Stimulated activated naive CD8-positive, alpha-beta T cell treated with anti-CD3 and anti-CD28 coated beads, Interleukin-15, amount 100 ng/mL, for 72 hours (primary cell): Measurements from ENCODE around the gene TMTC1.
"Not testable (repeated sequence)": the region's sequence is repeated elsewhere in the genome, so short reads cannot be mapped to it uniquely, and the experiment has no call there.

ENCODE experiments used
- ATAC-seq: fragments of 150-1000 bp; cut with Tn5 transposase; 2 replicates; pipeline ENCODE4 v1.10.0; 2021; ENCODE audit warnings: mild to moderate bottlenecking, moderate library complexity
- DNase-seq, 2 donors: peaks; one replicate each; pipeline ENCODE4 v3.0.0; 2021 to 2022
- H3K27ac Mint-ChIP-seq, 2 donors: one replicate each; pipeline ENCODE4 v1.8.0; 2022; ENCODE audit warnings: mild to moderate bottlenecking in 2 of 2, mixed read lengths in 2 of 2, moderate library complexity in 2 of 2
- H3K27me3 Mint-ChIP-seq: one replicate; pipeline ENCODE4 v1.8.0; 2022; ENCODE audit warnings: mixed read lengths
- H3K4me1 Mint-ChIP-seq: one replicate; pipeline ENCODE4 v1.8.0; 2022; ENCODE audit warnings: mild to moderate bottlenecking, mixed read lengths
- H3K4me3 Mint-ChIP-seq, 2 donors: one replicate each; pipeline ENCODE4 v1.8.0; 2022; ENCODE audit warnings: mild to moderate bottlenecking in 2 of 2, mixed read lengths in 2 of 2, moderate library complexity in 1 of 2
- H3K9me3 Mint-ChIP-seq, 2 donors: one replicate each; pipeline ENCODE4 v1.8.0; 2022; ENCODE audit warnings: mixed read lengths in 2 of 2

Gene TMTC1

DNA sequence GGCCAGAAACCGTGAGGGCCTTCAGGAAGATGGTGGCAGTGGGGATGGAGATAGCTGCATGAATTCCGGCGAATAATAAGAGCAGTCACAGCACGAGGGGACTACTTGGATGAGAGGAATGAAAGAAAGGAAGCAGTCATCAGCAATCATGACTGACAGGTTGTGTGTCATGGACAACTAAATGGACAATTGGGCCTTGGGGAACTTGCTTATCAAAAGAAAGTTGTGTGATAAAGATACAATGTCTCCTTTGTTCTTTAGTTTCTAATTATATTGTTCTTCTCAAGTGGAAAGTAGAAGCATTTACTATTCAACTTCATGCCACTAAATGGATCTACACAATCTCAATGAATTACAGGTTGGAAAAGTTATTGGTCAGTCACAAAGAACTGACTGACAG lies 130.5 kb downstream of the TMTC1 start:
- DNase-seq (no peak), ATAC-seq (no peak)
- no peaks in the 10 kb centered on the region for H3K4me1 Mint-ChIP-seq
- no peaks in the 10 kb centered on the region for H3K27me3 Mint-ChIP-seq
- H3K27ac Mint-ChIP-seq, result no peak overlapping the region
- H3K4me3 Mint-ChIP-seq, result no peak overlapping the region
- H3K9me3 Mint-ChIP-seq, result peaks cover 0 to 5% of the 10 kb centered on the region in 2 donors

GRCh38 chr12:29650371-29650770 lies 133.4 kb downstream of the TMTC1 start:
- peaks cover 0 to 5% of the 10 kb centered on the region in 2 donors for H3K9me3 Mint-ChIP-seq
- no peaks in the 10 kb centered on the region for H3K27me3 Mint-ChIP-seq
- no peak overlapping the region for H3K4me3 Mint-ChIP-seq

DNA sequence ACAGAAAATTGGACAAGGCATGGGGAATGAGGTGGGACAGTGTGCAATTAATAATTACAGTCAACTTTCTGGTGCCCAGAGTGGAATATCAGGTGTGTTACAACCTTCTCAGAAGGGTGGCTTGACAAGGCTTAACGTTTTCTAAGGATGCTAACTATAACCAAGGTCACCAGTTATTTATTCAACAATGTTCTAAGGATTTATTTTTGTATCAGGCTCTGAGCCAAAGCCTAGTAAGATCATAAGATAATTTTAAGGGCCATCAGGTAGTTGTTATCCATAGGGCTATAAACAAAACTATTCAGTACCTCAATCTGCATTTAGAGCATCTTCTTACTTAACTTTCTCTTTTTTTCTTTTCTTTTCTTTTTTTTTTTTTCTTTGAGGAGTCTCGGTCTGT lies 134.0 kb downstream of the TMTC1 start:
- no peak for DNase-seq
- no peaks in the 10 kb centered on the region for H3K27me3 Mint-ChIP-seq
- no peak overlapping the region for H3K4me3 Mint-ChIP-seq
- H3K9me3 Mint-ChIP-seq, result peaks cover 0 to 5% of the 10 kb centered on the region in 2 donors
- no peak for ATAC-seq
- no peak overlapping the region for H3K27ac Mint-ChIP-seq
- H3K4me1 Mint-ChIP-seq, result no peaks in the 10 kb centered on the region

More at GRCh38 chr12:29650371-29650770, 133.4 kb downstream of the TMTC1 start:
- DNase-seq (no peak), ATAC-seq (no peak)
- H3K27ac Mint-ChIP-seq, result no peak overlapping the region
- H3K4me1 Mint-ChIP-seq, result no peaks in the 10 kb centered on the region

DNA sequence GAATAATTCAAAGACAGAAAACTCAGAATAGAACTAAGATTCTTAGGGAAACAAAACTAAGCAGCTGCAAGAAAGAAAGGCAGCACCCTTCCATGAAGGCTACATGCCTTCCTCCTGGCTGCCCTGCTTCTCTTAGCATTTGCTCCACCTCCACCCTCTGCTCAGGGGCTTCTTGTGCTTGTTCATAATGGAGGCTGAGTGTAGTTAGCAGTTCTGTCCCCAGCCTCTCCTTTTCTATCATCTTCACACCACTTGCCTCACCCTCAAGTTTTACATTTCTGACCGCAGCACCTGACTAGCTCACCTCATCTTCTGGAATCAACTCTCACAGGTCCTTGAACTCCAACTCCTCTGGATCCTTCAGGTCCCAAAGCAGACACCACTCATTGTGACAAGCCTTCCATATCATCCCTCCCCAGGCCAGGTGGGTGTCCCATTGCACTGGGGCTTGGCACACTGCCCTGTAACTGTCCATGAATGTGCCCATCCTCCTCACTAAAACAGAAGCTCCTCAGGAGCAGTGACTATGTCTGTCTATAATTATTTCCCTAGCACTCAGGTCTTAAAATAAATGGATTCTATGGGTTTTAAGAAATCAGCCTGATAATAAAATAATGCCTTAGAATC lies 139.1 kb downstream of the TMTC1 start:
- Mint-ChIP-seq H3K9me3 (no peaks in the 10 kb centered on the region), H3K27me3 (peaks cover 8% of the 10 kb centered on the region), H3K4me3 (no peak overlapping the region), H3K4me1 (no peaks in the 10 kb centered on the region), H3K27ac (no peak overlapping the region)
- peak; percentile 37 for ATAC-seq
- DNase-seq, result no peak

- H3K9me3 Mint-ChIP-seq, result no peaks in the 10 kb centered on the region
- no peak for DNase-seq
- no peaks in the 10 kb centered on the region for H3K4me1 Mint-ChIP-seq
Observed at GRCh38 chr12:29640589-29641345, 143.0 kb downstream of the TMTC1 start.

GRCh38 chr12:29639893-29640495 lies 143.7 kb downstream of the TMTC1 start:
- Mint-ChIP-seq H3K27me3 (peaks cover 15% of the 10 kb centered on the region), H3K4me1 (no peaks in the 10 kb centered on the region), H3K4me3 (no peak overlapping the region), H3K27ac (no peak overlapping the region), H3K9me3 (no peaks in the 10 kb centered on the region)
- no peak for ATAC-seq
- no peak for DNase-seq

More at GRCh38 chr12:29640589-29641345, 143.0 kb downstream of the TMTC1 start:
- H3K27ac Mint-ChIP-seq, result no peak overlapping the region
- no peak for ATAC-seq
- H3K27me3 Mint-ChIP-seq, result peaks cover 15% of the 10 kb centered on the region
- H3K4me3 Mint-ChIP-seq, result no peak overlapping the region

- no peak for ATAC-seq
- Mint-ChIP-seq H3K9me3 (no peaks in the 10 kb centered on the region), H3K27ac (no peak overlapping the region), H3K4me1 (no peaks in the 10 kb centered on the region), H3K4me3 (no peak overlapping the region), H3K27me3 (peaks cover 15% of the 10 kb centered on the region)
- no peak for DNase-seq
Observed at GRCh38 chr12:29638528-29638927, 145.2 kb downstream of the TMTC1 start.

GRCh38 chr12:29634057-29634456 lies 149.7 kb downstream of the TMTC1 start:
- no peak overlapping the region for H3K4me3 Mint-ChIP-seq
- no peaks in the 10 kb centered on the region for H3K4me1 Mint-ChIP-seq
- DNase-seq, result no peak
- no peak for ATAC-seq
- peaks cover 6% of the 10 kb centered on the region for H3K27me3 Mint-ChIP-seq
- no peak overlapping the region for H3K27ac Mint-ChIP-seq
- H3K9me3 Mint-ChIP-seq, result no peaks in the 10 kb centered on the region

- H3K27ac Mint-ChIP-seq, H3K9me3 Mint-ChIP-seq, ATAC-seq, H3K27me3 Mint-ChIP-seq, H3K4me1 Mint-ChIP-seq, H3K4me3 Mint-ChIP-seq, DNase-seq: not testable (repeated sequence)
Observed at GRCh38 chr12:29630164-29630563, 153.6 kb downstream of the TMTC1 start.

- DNase-seq, result no peak
- Mint-ChIP-seq H3K27ac (no peak overlapping the region), H3K4me1 (no peaks in the 10 kb centered on the region), H3K4me3 (no peak overlapping the region), H3K27me3 (no peaks in the 10 kb centered on the region), H3K9me3 (no peaks in the 10 kb centered on the region)
- ATAC-seq, result no peak
Observed at GRCh38 chr12:29627221-29627620, 156.5 kb downstream of the TMTC1 start.

DNA sequence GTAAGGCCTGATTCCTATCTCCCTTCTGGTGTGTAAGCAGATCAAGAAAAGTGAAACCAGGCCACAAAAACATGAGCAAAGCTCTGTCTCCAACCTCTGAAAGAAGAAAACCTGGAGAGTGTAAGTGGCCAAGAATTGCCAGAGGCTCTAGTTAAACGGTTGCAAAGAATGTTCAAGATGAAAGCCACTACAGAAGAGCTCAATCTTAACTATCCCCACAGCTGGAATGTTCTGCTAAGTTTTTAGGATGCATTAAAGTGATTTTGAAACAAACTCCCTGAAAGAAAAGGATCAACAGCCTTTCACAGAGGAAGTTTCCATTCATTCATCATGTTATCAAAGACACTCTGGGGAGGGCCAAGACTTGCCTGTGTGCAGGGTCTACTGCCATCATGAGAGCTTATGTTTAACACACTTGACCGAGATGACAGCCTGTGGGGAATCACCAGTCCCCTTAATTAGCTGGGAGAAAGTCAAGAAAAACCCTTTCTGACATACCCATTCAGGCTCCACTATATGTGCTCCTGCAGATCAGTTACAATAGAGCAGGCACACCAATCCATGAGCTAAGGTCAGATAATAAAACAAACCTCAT lies 158.3 kb downstream of the TMTC1 start:
- DNase-seq (no peak), ATAC-seq (no peak)
- Mint-ChIP-seq H3K27me3 (peaks cover 4% of the 10 kb centered on the region), H3K4me3 (no peak overlapping the region), H3K4me1 (no peaks in the 10 kb centered on the region), H3K27ac (no peak overlapping the region), H3K9me3 (no peaks in the 10 kb centered on the region)

DNA sequence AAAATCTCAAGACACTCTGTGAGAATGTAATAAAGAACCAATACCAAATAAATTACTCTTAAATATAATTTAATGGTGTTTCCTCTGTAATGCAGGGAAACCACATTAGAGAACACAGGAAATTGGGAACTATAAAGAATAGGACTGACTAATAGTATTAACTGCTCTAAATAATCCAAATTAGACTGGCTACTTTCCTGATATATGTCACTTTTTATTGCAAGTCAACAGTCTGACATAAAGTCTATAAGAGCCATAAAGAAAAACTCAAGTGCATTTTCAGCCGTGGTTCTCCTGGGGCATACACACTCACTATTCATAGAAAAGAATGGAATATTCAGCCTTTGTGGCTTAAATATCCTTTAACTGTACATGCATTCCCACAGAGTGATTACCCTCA lies 161.5 kb downstream of the TMTC1 start:
- H3K9me3 Mint-ChIP-seq, result no peaks in the 10 kb centered on the region
- no peak overlapping the region for H3K4me3 Mint-ChIP-seq
- H3K4me1 Mint-ChIP-seq, result no peaks in the 10 kb centered on the region
- no peak for ATAC-seq
- no peak overlapping the region for H3K27ac Mint-ChIP-seq
- H3K27me3 Mint-ChIP-seq, result peaks cover 14% of the 10 kb centered on the region
- DNase-seq, result no peak

DNA sequence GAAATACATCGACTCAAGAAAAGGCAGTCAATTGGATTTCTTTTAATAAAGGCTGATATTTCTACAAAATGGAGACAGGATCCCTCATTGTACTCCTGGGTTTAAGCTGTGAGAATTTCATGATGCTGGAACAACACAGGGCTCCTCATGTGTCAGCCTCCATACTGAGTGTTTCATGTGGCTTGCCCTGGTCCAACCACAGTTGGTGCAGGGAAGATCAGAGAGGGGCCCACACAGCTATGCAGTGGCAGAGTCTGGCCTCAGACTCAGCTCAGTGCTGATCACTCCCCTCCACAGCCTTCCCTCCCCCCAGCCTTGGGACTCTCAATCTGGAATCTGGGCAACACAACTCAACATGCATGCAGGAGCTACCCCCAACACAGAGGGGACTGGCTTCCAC lies 163.7 kb downstream of the TMTC1 start:
- Mint-ChIP-seq H3K4me3 (no peak overlapping the region), H3K27me3 (peaks cover 17% of the 10 kb centered on the region)
- ATAC-seq, result no peak

DNA sequence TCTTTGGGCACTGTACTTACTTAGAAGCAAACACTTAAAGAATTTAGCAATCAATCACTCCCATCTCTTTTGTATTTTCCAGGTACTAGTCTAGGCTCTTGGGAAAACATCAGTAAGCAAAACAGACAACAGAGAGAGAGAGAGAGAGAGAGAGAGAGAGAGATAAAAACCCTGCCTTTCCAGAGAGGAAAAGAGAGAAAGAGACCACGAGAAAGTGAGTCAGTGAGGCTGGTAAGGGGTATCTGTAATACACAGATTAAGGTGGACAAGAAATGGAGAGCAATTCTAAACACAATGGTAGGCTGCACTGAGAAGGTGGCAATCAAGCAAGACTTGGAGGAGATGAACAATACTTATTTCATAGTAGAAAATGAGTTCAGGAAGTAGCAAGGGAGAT lies 166.3 kb downstream of the TMTC1 start:
- DNase-seq (no peak), ATAC-seq (no peak)
- Mint-ChIP-seq H3K27ac (no peak overlapping the region), H3K27me3 (peaks cover 17% of the 10 kb centered on the region), H3K4me1 (no peaks in the 10 kb centered on the region), H3K4me3 (no peak overlapping the region), H3K9me3 (no peaks in the 10 kb centered on the region)

More for the DNA sequence above, 163.7 kb downstream of the TMTC1 start:
- no peaks in the 10 kb centered on the region for H3K9me3 Mint-ChIP-seq
- H3K27ac Mint-ChIP-seq, result no peak overlapping the region
- no peak for DNase-seq
- H3K4me1 Mint-ChIP-seq, result no peaks in the 10 kb centered on the region

DNA sequence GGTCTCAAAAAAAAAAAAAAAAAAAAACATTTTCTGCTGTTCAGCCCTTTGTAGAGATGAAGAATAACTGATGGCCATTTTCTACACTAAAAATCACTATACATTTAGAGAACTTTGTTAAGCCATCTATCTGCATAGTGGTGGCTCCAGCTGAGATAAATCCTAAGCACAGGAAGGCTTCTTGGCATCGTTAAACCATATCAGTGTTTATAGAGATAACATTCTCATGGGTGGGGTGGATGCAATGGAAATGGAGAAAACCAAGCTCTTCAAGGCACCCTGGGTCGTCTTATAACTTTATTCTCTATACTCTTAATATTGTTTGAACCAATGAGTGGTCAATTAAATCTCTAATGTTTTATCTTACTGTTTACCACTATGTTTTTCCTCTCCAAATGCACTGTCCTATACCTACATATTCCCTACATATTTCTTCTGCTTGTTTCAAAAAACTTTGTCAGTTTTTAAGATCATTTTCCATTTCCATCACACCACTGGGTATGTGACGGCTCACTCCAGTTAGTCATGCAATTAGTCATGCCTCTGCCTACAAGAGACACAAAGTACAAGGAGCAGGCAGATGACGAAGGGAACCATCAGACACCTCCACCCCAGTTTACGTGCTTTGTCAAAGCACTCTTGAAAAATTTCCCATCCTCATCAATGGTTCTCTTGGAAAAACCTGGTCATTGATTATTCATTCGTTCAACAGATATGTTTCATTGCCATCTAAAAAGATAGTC lies 166.9 kb downstream of the TMTC1 start:
- DNase-seq (no peak), ATAC-seq (no peak)
- Mint-ChIP-seq H3K4me1 (no peaks in the 10 kb centered on the region), H3K27me3 (peaks cover 17% of the 10 kb centered on the region), H3K9me3 (no peaks in the 10 kb centered on the region), H3K4me3 (no peak overlapping the region), H3K27ac (no peak overlapping the region)
